Muscle of leg (tissue), 11 donors: ENCODE measurements around the gene CEMIP2. TPM values are rescaled to one million over a fixed set of nuclear protein-coding genes. Genes with fewer than 3 reads are reported as not detected.

Experiments used
- DNase-seq: peaks from one replicate; pipeline ENCODE4 v3.0.0; 2013
- H3K27ac ChIP-seq: one replicate; pipeline ENCODE4 v1.5.1; 2013; ENCODE audit warnings: mild to moderate bottlenecking, low read length, control low read depth
- H3K27me3 ChIP-seq: one replicate; pipeline ENCODE4 v1.6.1; 2013; ENCODE audit warnings: low read length; ENCODE audit not compliant: control insufficient read depth, insufficient read depth
- H3K36me3 ChIP-seq: one replicate; pipeline ENCODE4 v1.6.1; 2013; ENCODE audit warnings: low read length; ENCODE audit not compliant: control insufficient read depth, insufficient read depth
- H3K4me1 ChIP-seq: one replicate; pipeline ENCODE4 v1.6.1; 2013; ENCODE audit warnings: low read length; ENCODE audit not compliant: control insufficient read depth, insufficient read depth
- H3K4me3 ChIP-seq: one replicate; pipeline ENCODE4 v1.5.1; 2013; ENCODE audit warnings: low read length, control low read depth
- H3K9me3 ChIP-seq: replicated peaks from 2 replicates; pipeline ENCODE4 v1.6.1; 2013; ENCODE audit warnings: low read depth, low read length; ENCODE audit not compliant: control insufficient read depth
- whole genome bisulfite sequencing: methylation state at CpG from one replicate; pipeline ENCODE4 v1.1.5; 2013; ENCODE audit warnings: missing lambda C conversion rate; ENCODE audit not compliant: insufficient coverage; 5-methylcytosine and 5-hydroxymethylcytosine counted together
- polyA plus RNA-seq, 8 donors: library from polyadenylated mRNA; unstranded; fragments of 120-200 nt; gene quantifications; one replicate each; pipeline versions ENCODE4 v1.2.1 to v1.2.3, GENCODE V29; 2013; ENCODE audit warnings: inconsistent platforms in 1 of 8, low replicate concordance in 1 of 8; ENCODE audit not compliant: insufficient read length in 8 of 8, insufficient read depth in 1 of 8
- total RNA-seq: library from RNA; stranded (reverse); fragments of 120-200 nt; gene quantifications from one replicate; pipeline ENCODE4 v1.2.4, GENCODE V29; 2013

Gene CEMIP2
- total and polyA plus RNA-seq, 9 donors, result 19.9 to 44.6 (median 26.3) TPM

GRCh38 chr9:71719088-71719487 lies 49.2 kb downstream of the CEMIP2 start:
- 100% methylated on average over 1 of the region's 3 CpGs for WGBS
- Histone ChIP-seq H3K36me3 (peaks cover 11% of the 10 kb centered on the region), H3K27me3 (no peaks in the 10 kb centered on the region), H3K4me1 (no peaks in the 10 kb centered on the region), H3K9me3 (no peaks in the 10 kb centered on the region), H3K27ac (no peak overlapping the region), H3K4me3 (no peak overlapping the region)
- no peak for DNase-seq

DNA sequence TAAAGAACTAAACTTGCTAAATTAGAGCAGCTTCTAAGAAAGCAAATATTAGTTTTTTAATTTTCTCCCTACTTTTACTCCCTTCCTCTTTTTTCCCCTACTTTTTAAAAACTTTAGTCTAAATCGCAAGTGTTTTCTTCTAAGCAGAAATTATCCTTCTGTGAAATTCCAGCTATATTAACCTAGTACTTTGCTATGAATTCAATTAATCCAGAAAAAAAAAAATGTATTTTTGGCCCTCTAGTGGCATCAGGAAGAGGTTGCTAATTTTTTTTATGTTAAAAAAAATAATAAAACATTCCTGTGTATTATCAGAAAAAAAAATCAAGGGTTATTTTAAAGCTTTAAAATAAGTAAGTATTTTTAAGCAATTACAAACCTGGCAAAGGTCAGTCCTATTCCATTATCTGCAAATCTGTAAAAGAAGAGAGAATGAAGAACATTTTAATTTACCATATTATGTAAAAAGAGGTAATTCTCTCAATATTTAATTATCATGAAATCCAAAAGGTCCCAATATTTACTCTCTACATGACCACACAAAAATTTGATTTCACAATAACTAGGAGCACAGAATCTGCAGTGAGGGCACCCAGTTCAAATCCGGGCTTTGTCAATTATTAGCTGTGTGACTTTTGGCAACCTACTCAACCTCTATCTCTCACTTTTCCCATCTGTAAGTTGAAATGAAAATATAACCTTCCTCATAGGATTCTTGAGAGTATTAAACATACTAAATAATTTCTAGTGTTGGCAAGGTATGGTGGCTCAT lies 52.0 kb downstream of the CEMIP2 start:
- no CpG with 5 or more reads among the region's 2 CpGs for WGBS
- H3K27ac ChIP-seq, result no peak overlapping the region

DNA sequence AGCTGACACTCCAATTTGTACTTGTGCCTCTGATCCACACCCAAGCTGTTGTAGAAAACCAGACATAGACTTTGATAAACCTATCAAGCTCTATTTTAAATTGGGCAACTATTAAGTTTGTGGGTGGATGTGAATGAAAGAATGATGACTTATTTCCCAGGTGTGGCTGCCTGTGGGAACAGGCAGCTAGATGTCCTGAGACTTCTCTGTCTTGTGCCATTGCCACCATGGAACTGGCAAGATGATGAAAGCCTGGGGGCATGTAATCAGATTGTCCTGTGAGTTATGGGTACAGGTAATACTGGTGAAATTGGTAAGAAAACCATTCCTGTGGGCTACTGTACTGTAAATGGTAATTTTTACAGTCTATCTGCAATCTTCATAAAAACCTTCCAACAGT lies 57.5 kb downstream of the CEMIP2 start:
- H3K9me3 ChIP-seq, result no peaks in the 10 kb centered on the region
- peaks cover 28% of the 10 kb centered on the region for H3K36me3 ChIP-seq
- no peak for DNase-seq
- no peak overlapping the region for H3K4me3 ChIP-seq
- H3K27ac ChIP-seq, result no peak overlapping the region
- H3K27me3 ChIP-seq, result no peaks in the 10 kb centered on the region
- no peaks in the 10 kb centered on the region for H3K4me1 ChIP-seq

More for the DNA sequence above, 52.0 kb downstream of the CEMIP2 start:
- DNase-seq, result no peak
- Histone ChIP-seq H3K4me3 (no peak overlapping the region), H3K4me1 (no peaks in the 10 kb centered on the region), H3K27me3 (no peaks in the 10 kb centered on the region), H3K36me3 (peaks cover 12% of the 10 kb centered on the region), H3K9me3 (no peaks in the 10 kb centered on the region)

GRCh38 chr9:71710201-71710600 lies 58.1 kb downstream of the CEMIP2 start:
- Histone ChIP-seq H3K27ac (no peak overlapping the region), H3K36me3 (peaks cover 28% of the 10 kb centered on the region), H3K27me3 (no peaks in the 10 kb centered on the region), H3K4me3 (no peak overlapping the region), H3K9me3 (no peaks in the 10 kb centered on the region), H3K4me1 (peaks cover 2% of the 10 kb centered on the region)
- WGBS, result 63% methylated on average over 3 of the region's 5 CpGs
- no peak for DNase-seq

- Histone ChIP-seq H3K27ac (no peak overlapping the region), H3K27me3 (no peaks in the 10 kb centered on the region), H3K9me3 (no peaks in the 10 kb centered on the region), H3K36me3 (peaks cover 28% of the 10 kb centered on the region), H3K4me3 (no peak overlapping the region), H3K4me1 (peaks cover 2% of the 10 kb centered on the region)
- DNase-seq, result no peak
- WGBS, result no CpG with 5 or more reads among the region's 1 CpG
These were observed 58.9 kb downstream of the CEMIP2 start for GRCh38 chr9:71709384-71709783.

- H3K4me1 ChIP-seq, result peaks cover 2% of the 10 kb centered on the region
- no CpG with 5 or more reads among the region's 1 CpG for WGBS
- no peaks in the 10 kb centered on the region for H3K27me3 ChIP-seq
- H3K4me3 ChIP-seq, result no peak overlapping the region
- no peak overlapping the region for H3K27ac ChIP-seq
- H3K36me3 ChIP-seq, result peaks cover 26% of the 10 kb centered on the region
- DNase-seq, result peak; percentile 82
- no peaks in the 10 kb centered on the region for H3K9me3 ChIP-seq
These were observed 62.1 kb downstream of the CEMIP2 start for GRCh38 chr9:71706176-71706575.

- H3K27me3 ChIP-seq, result no peaks in the 10 kb centered on the region
- no peak overlapping the region for H3K4me3 ChIP-seq
- no CpG with 5 or more reads among the region's 1 CpG for WGBS
- H3K4me1 ChIP-seq, result peaks cover 2% of the 10 kb centered on the region
- peaks cover 25% of the 10 kb centered on the region for H3K36me3 ChIP-seq
- peak overlapping the region; percentile 71 for H3K27ac ChIP-seq
- DNase-seq, result peak; percentile 96
- no peaks in the 10 kb centered on the region for H3K9me3 ChIP-seq
These were observed 63.5 kb downstream of the CEMIP2 start for GRCh38 chr9:71704796-71705195.

DNA sequence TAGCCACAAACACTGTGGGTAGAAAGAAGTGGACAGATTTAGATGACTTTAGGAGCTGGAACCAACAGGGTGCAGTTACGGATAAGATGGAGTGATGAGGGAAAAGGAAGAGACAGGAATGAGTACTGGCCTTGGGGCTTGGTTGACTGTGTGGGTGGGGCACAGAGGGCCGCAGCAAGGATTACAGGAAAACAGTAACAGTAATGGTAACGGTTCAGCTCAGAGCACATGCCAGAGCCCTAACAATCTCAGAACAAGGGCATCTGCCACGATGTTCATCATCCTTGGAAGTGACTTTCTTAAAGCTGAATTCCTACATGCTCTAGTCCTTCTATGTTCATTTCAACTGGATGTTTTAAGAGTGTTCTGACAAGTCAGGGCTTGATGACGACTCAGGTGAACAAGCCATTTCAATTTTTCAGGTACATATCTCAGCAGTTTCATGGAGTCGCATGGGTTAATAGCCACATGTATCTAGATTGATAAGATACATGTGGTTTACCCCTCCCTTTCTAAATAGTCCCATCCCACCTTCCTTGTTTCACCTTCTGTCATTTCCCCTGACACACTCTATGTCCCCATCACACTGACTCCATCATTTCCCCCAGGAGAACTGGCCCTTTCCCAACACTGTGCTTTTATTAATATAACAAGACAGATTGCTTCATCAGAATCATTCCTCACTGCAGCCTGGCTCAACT lies 65.0 kb downstream of the CEMIP2 start:
- H3K27me3 ChIP-seq, result no peaks in the 10 kb centered on the region
- H3K9me3 ChIP-seq, result no peaks in the 10 kb centered on the region
- WGBS, result 92% methylated on average over 3 of the region's 6 CpGs
- DNase-seq, result peak; percentile 27
- H3K27ac ChIP-seq, result no peak overlapping the region
- H3K36me3 ChIP-seq, result peaks cover 26% of the 10 kb centered on the region
- H3K4me3 ChIP-seq, result no peak overlapping the region
- peaks cover 2% of the 10 kb centered on the region for H3K4me1 ChIP-seq

GRCh38 chr9:71697882-71698281 lies 70.4 kb downstream of the CEMIP2 start:
- Histone ChIP-seq H3K27me3 (no peaks in the 10 kb centered on the region), H3K36me3 (peaks cover 26% of the 10 kb centered on the region), H3K9me3 (no peaks in the 10 kb centered on the region), H3K4me1 (no peaks in the 10 kb centered on the region), H3K4me3 (no peak overlapping the region), H3K27ac (no peak overlapping the region)
- DNase-seq, result no peak
- 100% methylated on average over 2 of the region's 4 CpGs for WGBS

DNA sequence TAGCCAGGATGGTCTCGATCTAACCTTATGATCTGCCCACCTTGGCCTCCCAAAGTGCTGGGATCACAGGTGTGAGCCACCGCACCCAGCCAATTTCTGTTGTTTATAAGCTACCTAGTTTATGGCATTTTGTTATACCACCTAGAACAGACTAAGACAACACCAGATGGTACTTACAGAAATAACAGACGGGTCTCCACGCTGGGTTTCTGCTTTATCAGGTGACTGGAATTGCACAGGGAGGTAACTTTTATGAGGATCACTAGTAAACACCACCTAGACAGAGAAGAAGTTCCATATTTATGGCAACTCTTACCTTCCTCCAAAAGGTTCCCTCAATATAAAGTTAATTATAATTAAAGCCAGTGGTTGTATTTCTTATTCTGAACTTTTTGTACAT lies 74.0 kb downstream of the CEMIP2 start:
- Histone ChIP-seq H3K4me3 (no peak overlapping the region), H3K4me1 (peaks cover 6% of the 10 kb centered on the region), H3K9me3 (no peaks in the 10 kb centered on the region), H3K27me3 (no peaks in the 10 kb centered on the region), H3K36me3 (peaks cover 25% of the 10 kb centered on the region), H3K27ac (no peak overlapping the region)
- no CpG with 5 or more reads among the region's 4 CpGs for WGBS
- DNase-seq, result no peak
